Heart left ventricle (tissue), 16 donors: ENCODE results near the gene VKORC1. TPM values are rescaled to one million over a fixed set of nuclear protein-coding genes. Genes with fewer than 3 reads are reported as not detected.
"Not testable (repeated sequence)": the region's sequence is repeated elsewhere in the genome, so short reads cannot be mapped to it uniquely, and the experiment has no call there.

Source experiments
- ATAC-seq, 4 donors: fragments of 200-7000 bp; cut with Tn5 transposase; one replicate each; pipeline ENCODE4 v1.9.1; 2020 to 2022; ENCODE audit warnings: moderate library complexity in 4 of 4, mild to moderate bottlenecking in 3 of 4, moderate number of reproducible peaks in 1 of 4
- DNase-seq, 5 donors: peaks; one replicate each; pipeline ENCODE4 v3.0.0-alpha.2; 2020
- H3K27ac ChIP-seq, 12 donors: fragments of 200-600 bp; sonication (generic) in 4 of 12; one replicate each; pipeline versions ENCODE4 v1.5.0 to v1.8.0; 2016 to 2022; ENCODE audit warnings: mild to moderate bottlenecking in 2 of 12
- H3K27me3 ChIP-seq, 9 donors: fragments of 200-600 bp; sonication (generic) in 2 of 9; one replicate each; pipeline versions ENCODE4 v1.5.1 to v1.8.0; 2016 to 2022; ENCODE audit warnings: mild to moderate bottlenecking in 3 of 9
- H3K36me3 ChIP-seq, 9 donors: fragments of 200-600 bp; sonication (generic) in 2 of 9; one replicate each; pipeline versions ENCODE4 v1.5.0 to v1.8.0; 2018 to 2022; ENCODE audit warnings: mild to moderate bottlenecking in 2 of 9
- H3K4me1 ChIP-seq, 12 donors: fragments of 200-600 bp; sonication (generic) in 4 of 12; one replicate each; pipeline versions ENCODE4 v1.5.0 to v1.8.0; 2016 to 2022; ENCODE audit warnings: mild to moderate bottlenecking in 3 of 12
- H3K4me3 ChIP-seq, 12 donors: fragments of 200-600 bp; sonication (generic) in 4 of 12; one replicate each; pipeline versions ENCODE4 v1.5.0 to v1.8.0; 2017 to 2022; ENCODE audit warnings: mild to moderate bottlenecking in 9 of 12, moderate library complexity in 4 of 12
- H3K9me3 ChIP-seq, 12 donors: fragments of 200-600 bp; sonication (generic) in 4 of 12; one replicate each; pipeline versions ENCODE4 v1.5.0 to v1.8.0; 2016 to 2022; ENCODE audit warnings: mild to moderate bottlenecking in 1 of 12
- CTCF ChIP-seq, 12 donors: fragments of 200-600 bp; sonication (generic) in 4 of 12; IDR thresholded peaks; one replicate each; pipeline versions ENCODE4 v1.5.0 to v1.8.0; 2018 to 2022; ENCODE audit warnings: antibody characterized with exemption in 12 of 12, mild to moderate bottlenecking in 5 of 12
- POLR2A ChIP-seq, 2 donors: fragments of 450-650 bp; IDR thresholded peaks; one replicate each; pipeline ENCODE4 v1.6.1; 2017; ENCODE audit warnings: antibody characterized with exemption in 2 of 2, mild to moderate bottlenecking in 2 of 2, moderate library complexity in 2 of 2
- WGBS, 4 donors: extraction: QIAGEN DNeasy Blood & Tissue Kit in 2 of 4; methylation state at CpG; one replicate each; pipeline versions ENCODE4 v1.1.5 to v1.1.7; 2013 to 2018; 5-methylcytosine and 5-hydroxymethylcytosine counted together
- intact Hi-C, 10 donors: fragments of 100-400 bp; cut with DNase I; formaldehyde crosslinking; loops; one replicate each; pipeline versions ENCODE4 v1.11.1 to v1.14.2; 2022
- polyA plus RNA-seq, 2 donors: library from polyadenylated mRNA; stranded (reverse); fragments of 200-250 nt; gene quantifications; one replicate each; pipeline ENCODE4 v1.2.3, GENCODE V29; 2013
- total RNA-seq, 9 donors: library from RNA; depleted of rRNA in 2 of 9; stranded (reverse); fragments of >200 nt in 2 of 9; fragmentation: NEBNext Ultra II Directional in 3 of 9; extraction: Animal tissue kit (Norgen Biotek cat#: 25700) in 3 of 9; gene quantifications; one replicate each; pipeline versions ENCODE4 v1.1.0 to v1.2.4, GENCODE V29; 2016 to 2023
- donor health status: ischemic (EF 13 %, LVEDD 7.1; RV severe dilation, severe dysfunction).
- donor health status: healthy with polysubstance abuse.
- donor health status: DM: no; HTN: yes; CAD: no.
- donor health status: DM: no; HTN: no; CAD: no.
- donor health status: ischemic (EF 25% LVEDD 6.9; RV normal size, moderate dysfunction).
- donor health status: ischemic (EF 25% LVEDD 5.7; RV mildly dilated, moderate dysfunction).
- donor health status: healthy.
- donor health status: DM: yes; HTN: yes; CAD: no.
- donor health status: ischemic (EF 35%, LVEDD 5.7; RV mildly dilated, moderate dysfunction).
- donor health status: nonischemic (EF 11% LVEDD 7.7; RV severe dilation, severe dysfunction).
- donor health status: DM: yes; HTN: yes; CAD: no.
- donor health status: PGD.
- donor health status: ischemic (EF 29% LVEDD 5.4; RV normal size, mild dysfunction).
- donor health status: nonischemic (EF 23%, LVEDD 6.1; RV moderate dilation, normal function).

VKORC1 gene
- total and polyA plus RNA-seq, 11 donors, result 25.9 to 134 (median 42.0) TPM

GRCh38 chr16:31142109-31143010 lies 47.8 kb upstream of the VKORC1 start:
- peak overlapping the region in 11 of 12 donors; percentile 75 to 91 (median 82) for H3K27ac ChIP-seq
- intact Hi-C loops, result loop anchor here (1.0 to 10.0 kb wide), 16 partner anchors 24 to 302 kb away; partner anchors contain the start of genes HSD3B7 (in 6 of the 10), BCKDK (in 4 of the 10), STX4 (in 3 of the 10) and VKORC1 (in 3 of the 10)
- 2 to 4% (median 3%) methylated on average over 41 to 89 of the region's 89 CpGs for WGBS, 4 donors
- H3K4me1 ChIP-seq, result peaks cover 3 to 39% (median 27%) of the 10 kb centered on the region in 12 donors
- TF ChIP-seq POLR2A (IDR thresholded peaks at IDR 0.05), result peak in 1 of 2 donors; percentile 44
- TF ChIP-seq CTCF (IDR thresholded peaks at IDR 0.05), result peak; percentile 80 to 99 (median 96)
- ATAC-seq, result peak; percentile 98 to 99 (median 98)
- peak; percentile 99 for DNase-seq
- H3K27me3 ChIP-seq, result peaks cover 0 to 4% (median 0%) of the 10 kb centered on the region in 9 donors
- no peaks in the 10 kb centered on the region for H3K9me3 ChIP-seq
- H3K36me3 ChIP-seq, result no peaks in the 10 kb centered on the region
- peak overlapping the region; percentile 18 to 67 (median 55) for H3K4me3 ChIP-seq

GRCh38 chr16:31141489-31142108 lies 47.0 kb upstream of the VKORC1 start:
- 27 to 30% (median 28%) methylated on average over 9 to 10 of the region's 10 CpGs for WGBS, 4 donors
- Histone ChIP-seq H3K9me3 (no peaks in the 10 kb centered on the region), H3K27me3 (no peaks in the 10 kb centered on the region), H3K4me1 (peaks cover 3 to 39% (median 27%) of the 10 kb centered on the region in 12 donors), H3K4me3 (peak overlapping the region in 10 of 12 donors; percentile 9 to 67 (median 54)), H3K27ac (peak overlapping the region in 11 of 12 donors; percentile 58 to 91 (median 79)), H3K36me3 (no peaks in the 10 kb centered on the region)
- no peak for TF ChIP-seq POLR2A (IDR thresholded peaks at IDR 0.05)
- no peak for TF ChIP-seq CTCF (IDR thresholded peaks at IDR 0.05)
- DNase-seq (peak in 3 of 5 donors; percentile 27 to 65 (median 57)), ATAC-seq (peak in 3 of 4 donors; percentile 0 to 2 (median 0))
- intact Hi-C loops, result loop anchor here (1.0 to 10.0 kb wide), 16 partner anchors 23 to 303 kb away; partner anchors contain the start of genes HSD3B7 (in 6 of the 10), BCKDK (in 4 of the 10), STX4 (in 3 of the 10) and VKORC1 (in 3 of the 10)

GRCh38 chr16:31141071-31141469 lies 46.5 kb upstream of the VKORC1 start:
- not testable (repeated sequence) for H3K9me3 ChIP-seq, H3K36me3 ChIP-seq, ATAC-seq, H3K27me3 ChIP-seq
- peak overlapping the region in 10 of 12 donors; percentile 58 to 91 (median 80) for H3K27ac ChIP-seq
- H3K4me1 ChIP-seq, result peaks cover 3 to 39% (median 27%) of the 10 kb centered on the region in 12 donors
- peak overlapping the region in 2 of 12 donors; percentile 56 to 67 for H3K4me3 ChIP-seq
- 91 to 93% (median 92%) methylated on average over 9 of the region's 9 CpGs for WGBS, 4 donors
- DNase-seq, result peak in 1 of 5 donors; percentile 11
- intact Hi-C loops, result loop anchor here in 9 of 10 donors (5.0 to 10.0 kb wide), 7 partner anchors 34 to 304 kb away; partner anchors contain the start of genes HSD3B7 (in 4 of the 9), BCKDK (in 3 of the 9), SETD1A (in 1 of the 9) and STX4 (in 1 of the 9)
